ENCODE results near the gene MAGIX.
A peak's percentile ranks its signal among the peaks of the same experiment; 100 is the strongest.
"Not testable (repeated sequence)": the region's sequence is repeated elsewhere in the genome, so short reads cannot be mapped to it uniquely, and the experiment has no call there.

The MAGIX gene

GRCh38 chrX:49139713-49140112, 22.8 kb upstream of the MAGIX start:
- H3K27ac ChIP-seq = no peak overlapping the region
- no peaks in the 10 kb centered on the region for H3K36me3 ChIP-seq (ENCODE audit: control insufficient read depth, insufficient read depth, low read length)
- no peaks in the 10 kb centered on the region for H3K79me2 ChIP-seq
- H2AFZ ChIP-seq = no peak overlapping the region
- no peak for TF ChIP-seq CTCF (IDR thresholded peaks at IDR 0.05)
- H3K4me2 ChIP-seq (ENCODE audit: low read length) = no peak overlapping the region
- no peaks in the 10 kb centered on the region for H3K9me3 ChIP-seq (ENCODE audit: control insufficient read depth, low read length)
- no peaks in the 10 kb centered on the region for H3K27me3 ChIP-seq (ENCODE audit: control insufficient read depth, insufficient read depth, low read length)
- H3K9ac ChIP-seq = no peak overlapping the region
- H3K4me3 ChIP-seq (ENCODE audit: low read depth, low read length) = no peak overlapping the region
- H3K4me1 ChIP-seq = no peaks in the 10 kb centered on the region

- H3K9me3 ChIP-seq (ENCODE audit: control insufficient read depth, low read length); H3K79me2 ChIP-seq; H3K27me3 ChIP-seq (ENCODE audit: control insufficient read depth, insufficient read depth, low read length); H3K9ac ChIP-seq; H3K4me2 ChIP-seq (ENCODE audit: low read length); H3K4me1 ChIP-seq; H3K4me3 ChIP-seq (ENCODE audit: low read depth, low read length); H3K36me3 ChIP-seq (ENCODE audit: control insufficient read depth, insufficient read depth, low read length); H2AFZ ChIP-seq; H3K27ac ChIP-seq: not testable (repeated sequence)
- TF ChIP-seq CTCF (IDR thresholded peaks at IDR 0.05) = peak; percentile 44
These were observed 20.3 kb upstream of the MAGIX start for GRCh38 chrX:49142264-49142663.

- not testable (repeated sequence) for H3K79me2 ChIP-seq; H3K27me3 ChIP-seq (ENCODE audit: control insufficient read depth, insufficient read depth, low read length); H3K9me3 ChIP-seq (ENCODE audit: control insufficient read depth, low read length)
These were observed 19.4 kb upstream of the MAGIX start for GRCh38 chrX:49143154-49143553.

GRCh38 chrX:49147282-49147681, 15.3 kb upstream of the MAGIX start:
- no peak overlapping the region for H3K4me2 ChIP-seq (ENCODE audit: low read length)
- no peaks in the 10 kb centered on the region for H3K4me1 ChIP-seq
- H3K27ac ChIP-seq = no peak overlapping the region
- H3K9ac ChIP-seq = no peak overlapping the region
- H3K27me3 ChIP-seq (ENCODE audit: control insufficient read depth, insufficient read depth, low read length) = no peaks in the 10 kb centered on the region
- TF ChIP-seq CTCF (IDR thresholded peaks at IDR 0.05) = no peak
- H3K4me3 ChIP-seq (ENCODE audit: low read depth, low read length) = no peak overlapping the region
- no peak overlapping the region for H2AFZ ChIP-seq
- no peaks in the 10 kb centered on the region for H3K9me3 ChIP-seq (ENCODE audit: control insufficient read depth, low read length)
- H3K36me3 ChIP-seq (ENCODE audit: control insufficient read depth, insufficient read depth, low read length) = no peaks in the 10 kb centered on the region
- H3K79me2 ChIP-seq = no peaks in the 10 kb centered on the region

More at GRCh38 chrX:49143154-49143553, 19.4 kb upstream of the MAGIX start:
- not testable (repeated sequence) for H3K9ac ChIP-seq; H3K4me1 ChIP-seq; H3K27ac ChIP-seq; H3K4me3 ChIP-seq (ENCODE audit: low read depth, low read length); H3K36me3 ChIP-seq (ENCODE audit: control insufficient read depth, insufficient read depth, low read length); H3K4me2 ChIP-seq (ENCODE audit: low read length); H2AFZ ChIP-seq

- Histone ChIP-seq H2AFZ (no peak overlapping the region), H3K4me2 (ENCODE audit: low read length) (no peak overlapping the region), H3K27me3 (ENCODE audit: control insufficient read depth, insufficient read depth, low read length) (no peaks in the 10 kb centered on the region), H3K36me3 (ENCODE audit: control insufficient read depth, insufficient read depth, low read length) (no peaks in the 10 kb centered on the region), H3K4me1 (no peaks in the 10 kb centered on the region), H3K27ac (no peak overlapping the region), H3K4me3 (ENCODE audit: low read depth, low read length) (no peak overlapping the region), H3K79me2 (no peaks in the 10 kb centered on the region), H3K9me3 (ENCODE audit: control insufficient read depth, low read length) (no peaks in the 10 kb centered on the region), H3K9ac (no peak overlapping the region)
- TF ChIP-seq CTCF (IDR thresholded peaks at IDR 0.05) = no peak
These were observed 14.6 kb upstream of the MAGIX start for GRCh38 chrX:49147936-49148335.

- not testable (repeated sequence) for H3K27me3 ChIP-seq (ENCODE audit: control insufficient read depth, insufficient read depth, low read length); H2AFZ ChIP-seq; H3K4me2 ChIP-seq (ENCODE audit: low read length); H3K27ac ChIP-seq; H3K9me3 ChIP-seq (ENCODE audit: control insufficient read depth, low read length); H3K79me2 ChIP-seq; H3K36me3 ChIP-seq (ENCODE audit: control insufficient read depth, insufficient read depth, low read length); H3K4me1 ChIP-seq; H3K4me3 ChIP-seq (ENCODE audit: low read depth, low read length); H3K9ac ChIP-seq
These were observed 14.0 kb upstream of the MAGIX start for GRCh38 chrX:49148390-49149100.

GRCh38 chrX:49149291-49149690, 13.3 kb upstream of the MAGIX start:
- not testable (repeated sequence) for H3K27me3 ChIP-seq (ENCODE audit: control insufficient read depth, insufficient read depth, low read length); H3K4me1 ChIP-seq; H3K9me3 ChIP-seq (ENCODE audit: control insufficient read depth, low read length); H2AFZ ChIP-seq; H3K36me3 ChIP-seq (ENCODE audit: control insufficient read depth, insufficient read depth, low read length); H3K27ac ChIP-seq; H3K9ac ChIP-seq; H3K79me2 ChIP-seq; H3K4me3 ChIP-seq (ENCODE audit: low read depth, low read length); H3K4me2 ChIP-seq (ENCODE audit: low read length)

Measured in parathyroid adenoma (tissue), 2 donors.